CD4-positive, CD25-positive, alpha-beta regulatory T cell (primary cell): ENCODE measurements around the gene RIN3. TPM values are rescaled to one million over a fixed set of nuclear protein-coding genes. Genes with fewer than 3 reads are reported as not detected.
A peak's percentile ranks its signal among the peaks of the same experiment; 100 is the strongest.

Experiments used
- ATAC-seq, 2 donors: fragments of 150-1000 bp; cut with Tn5 transposase; one replicate each; pipeline ENCODE4 v1.10.0; 2021; ENCODE audit warnings: low read depth in 2 of 2, moderate number of reproducible peaks in 2 of 2, moderate library complexity in 1 of 2
- DNase-seq, 3 donors: peaks; one replicate each; pipeline versions ENCODE4 v3.0.0 to v3.0.0-alpha.2; 2012 to 2022; ENCODE audit warnings: mixed read lengths in 1 of 3
- H3K27ac ChIP-seq: one replicate; pipeline ENCODE4 v1.7.0; 2013; ENCODE audit warnings: mild to moderate bottlenecking, low read length; ENCODE audit not compliant: insufficient read depth, poor library complexity, severe bottlenecking
- H3K27me3 ChIP-seq: one replicate; pipeline ENCODE4 v1.7.0; 2013; ENCODE audit warnings: low read length; ENCODE audit not compliant: control insufficient read depth, insufficient read depth
- H3K36me3 ChIP-seq: one replicate; pipeline ENCODE4 v1.7.0; 2013; ENCODE audit warnings: mild to moderate bottlenecking, low read length, moderate library complexity; ENCODE audit not compliant: control insufficient read depth, insufficient read depth
- H3K4me1 ChIP-seq: 2 replicates; pipeline ENCODE4 v1.7.0; 2013; ENCODE audit warnings: mild to moderate bottlenecking, low read length; ENCODE audit not compliant: insufficient read depth, control insufficient read depth, poor library complexity, severe bottlenecking
- H3K4me3 ChIP-seq: one replicate; pipeline ENCODE4 v1.7.0; 2013; ENCODE audit warnings: low read depth, mild to moderate bottlenecking, low read length, moderate library complexity
- H3K9me3 ChIP-seq, 2 experiments: 1 replicate in 1 of 2; 2 replicates in 1 of 2; pipeline ENCODE4 v1.7.0; 2013; ENCODE audit warnings: low read length in 2 of 2, mild to moderate bottlenecking in 1 of 2, moderate library complexity in 1 of 2; ENCODE audit not compliant: control insufficient read depth in 2 of 2
- H3K27ac Mint-ChIP-seq, 3 donors: one replicate each; pipeline ENCODE4 v1.8.0; 2020 to 2022; ENCODE audit warnings: mild to moderate bottlenecking in 3 of 3, mixed read lengths in 3 of 3, moderate library complexity in 2 of 3
- H3K27me3 Mint-ChIP-seq: one replicate; pipeline ENCODE4 v1.8.0; 2022; ENCODE audit warnings: mild to moderate bottlenecking, mixed read lengths
- H3K36me3 Mint-ChIP-seq: one replicate; pipeline ENCODE4 v1.8.0; 2020; ENCODE audit warnings: mixed read lengths
- H3K4me1 Mint-ChIP-seq, 4 donors: one replicate each; pipeline ENCODE4 v1.8.0; 2020 to 2022; ENCODE audit warnings: mixed read lengths in 4 of 4, mild to moderate bottlenecking in 1 of 4
- H3K4me3 Mint-ChIP-seq, 4 donors: one replicate each; pipeline ENCODE4 v1.8.0; 2020 to 2022; ENCODE audit warnings: mild to moderate bottlenecking in 4 of 4, mixed read lengths in 4 of 4, moderate library complexity in 3 of 4
- H3K9me3 Mint-ChIP-seq, 7 donors: one replicate each; pipeline ENCODE4 v1.8.0; 2020 to 2022; ENCODE audit warnings: mixed read lengths in 7 of 7, mild to moderate bottlenecking in 3 of 7, moderate library complexity in 2 of 7
- polyA plus RNA-seq, 4 donors: library from polyadenylated mRNA; unstranded; fragments of 300-500 nt; fragmentation: Illumina TruSeq; gene quantifications; one replicate each; pipeline ENCODE4 v1.2.3, GENCODE V29; 2021
- total RNA-seq: library from RNA; stranded (reverse); gene quantifications from one replicate; pipeline ENCODE4 v1.2.3, GENCODE V29; 2022

RIN3 gene
- total and polyA plus RNA-seq, 5 donors from 2014 or later = 21.0 to 120 (median 25.0) TPM

DNA sequence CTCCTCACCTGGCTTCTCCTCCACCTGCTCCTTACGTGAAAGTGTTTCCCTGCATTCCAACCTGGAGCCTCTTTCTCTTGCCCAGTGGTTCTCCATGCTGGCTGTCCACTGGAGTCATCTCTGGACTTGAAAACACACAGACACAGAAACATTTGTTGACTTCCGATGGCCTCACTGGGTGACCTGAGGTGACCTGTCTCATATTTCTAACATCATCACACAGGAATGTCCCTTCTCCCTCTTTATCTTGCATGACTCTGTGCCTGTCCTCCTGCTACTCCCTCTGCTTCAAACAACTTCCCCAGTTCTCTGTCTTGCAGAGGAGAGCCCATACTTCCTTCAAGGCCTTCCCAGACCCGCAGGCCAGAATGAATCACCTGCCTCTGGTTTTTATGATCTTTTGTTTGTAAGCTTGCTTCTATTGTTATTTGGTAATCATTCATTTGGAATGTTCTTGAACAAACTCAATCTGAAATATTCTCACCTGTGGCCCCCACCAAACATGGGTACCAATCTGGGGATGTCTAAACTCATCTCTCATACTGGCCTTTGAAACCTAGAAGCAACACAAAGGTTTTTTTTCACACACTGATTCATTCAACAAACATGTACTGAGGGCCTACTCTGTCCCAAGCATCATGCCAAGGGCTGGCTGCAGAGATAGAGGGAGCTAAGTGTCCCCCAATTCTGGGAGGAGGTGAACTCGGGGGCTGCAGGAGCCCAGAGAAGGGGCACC lies 9.7 kb upstream of the RIN3 start:
- Histone ChIP-seq H3K4me3 (no peak overlapping the region), H3K27ac (no peak overlapping the region), H3K27me3 (no peaks in the 10 kb centered on the region), H3K9me3 (no peaks in the 10 kb centered on the region), H3K4me1 (no peaks in the 10 kb centered on the region), H3K36me3 (no peaks in the 10 kb centered on the region)
- no peak overlapping the region for H3K27ac Mint-ChIP-seq
- DNase-seq (no peak), ATAC-seq (no peak)
- H3K4me1 Mint-ChIP-seq = peaks cover 0 to 4% (median 2%) of the 10 kb centered on the region in 4 donors
- no peaks in the 10 kb centered on the region for H3K9me3 Mint-ChIP-seq
- H3K27me3 Mint-ChIP-seq = peaks cover 20% of the 10 kb centered on the region
- peaks cover 3% of the 10 kb centered on the region for H3K36me3 Mint-ChIP-seq
- no peak overlapping the region for H3K4me3 Mint-ChIP-seq

DNA sequence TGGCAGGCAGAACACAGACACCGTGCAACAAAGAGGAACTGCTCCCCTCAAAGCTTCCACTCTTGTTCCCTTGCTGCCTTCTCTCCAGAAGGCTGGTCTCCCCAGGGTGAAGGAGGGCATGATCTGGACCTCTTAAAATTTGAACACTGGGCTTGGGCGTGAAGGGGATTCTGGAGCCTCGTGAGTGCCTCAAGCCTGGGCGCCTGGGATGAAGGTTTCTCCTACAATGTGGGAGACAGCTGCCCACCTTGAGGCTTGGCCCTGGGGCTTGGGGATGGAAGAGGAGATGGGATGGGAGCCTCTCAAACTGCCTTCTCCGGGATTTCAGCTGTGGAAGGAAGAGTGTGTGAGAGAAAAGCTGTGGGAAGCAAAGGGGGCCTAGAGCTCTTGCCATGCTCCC lies 7.8 kb upstream of the RIN3 start:
- Histone ChIP-seq H3K36me3 (no peaks in the 10 kb centered on the region), H3K4me3 (no peak overlapping the region), H3K9me3 (no peaks in the 10 kb centered on the region), H3K27ac (no peak overlapping the region), H3K27me3 (peaks cover 3% of the 10 kb centered on the region), H3K4me1 (no peaks in the 10 kb centered on the region)
- Mint-ChIP-seq H3K27me3 (peaks cover 22% of the 10 kb centered on the region), H3K4me1 (peaks cover 0 to 4% (median 2%) of the 10 kb centered on the region in 4 donors), H3K9me3 (no peaks in the 10 kb centered on the region), H3K36me3 (peaks cover 3% of the 10 kb centered on the region), H3K27ac (no peak overlapping the region), H3K4me3 (no peak overlapping the region)
- DNase-seq (no peak), ATAC-seq (no peak)

DNA sequence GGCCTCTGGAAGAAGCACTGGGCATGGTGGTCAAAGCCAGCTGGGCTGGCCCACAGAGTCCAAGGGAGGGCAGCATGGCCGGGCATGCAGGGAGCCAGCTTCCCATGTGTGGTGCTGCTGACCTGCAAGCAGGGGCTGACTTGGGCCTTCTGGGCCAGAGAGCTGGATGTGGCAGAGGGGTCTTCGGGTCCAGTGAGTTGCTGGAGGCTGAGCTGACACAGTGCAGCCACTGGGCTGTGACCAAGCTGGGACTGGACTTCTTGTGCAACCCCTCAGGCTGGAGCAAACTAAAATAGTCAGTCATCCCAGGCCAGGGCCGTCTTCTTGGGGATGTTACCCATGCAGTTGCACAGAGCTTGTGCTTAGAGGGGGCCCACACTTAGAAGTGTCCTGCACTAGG lies 7.3 kb upstream of the RIN3 start:
- Mint-ChIP-seq H3K4me1 (peaks cover 0 to 4% (median 2%) of the 10 kb centered on the region in 4 donors), H3K27ac (no peak overlapping the region), H3K9me3 (no peaks in the 10 kb centered on the region), H3K36me3 (peaks cover 3% of the 10 kb centered on the region), H3K27me3 (peaks cover 26% of the 10 kb centered on the region), H3K4me3 (no peak overlapping the region)
- H3K36me3 ChIP-seq = no peaks in the 10 kb centered on the region
- H3K27me3 ChIP-seq = peaks cover 3% of the 10 kb centered on the region
- no peak overlapping the region for H3K27ac ChIP-seq
- no peaks in the 10 kb centered on the region for H3K4me1 ChIP-seq
- no peaks in the 10 kb centered on the region for H3K9me3 ChIP-seq
- no peak for ATAC-seq
- DNase-seq = no peak
- H3K4me3 ChIP-seq = no peak overlapping the region

DNA sequence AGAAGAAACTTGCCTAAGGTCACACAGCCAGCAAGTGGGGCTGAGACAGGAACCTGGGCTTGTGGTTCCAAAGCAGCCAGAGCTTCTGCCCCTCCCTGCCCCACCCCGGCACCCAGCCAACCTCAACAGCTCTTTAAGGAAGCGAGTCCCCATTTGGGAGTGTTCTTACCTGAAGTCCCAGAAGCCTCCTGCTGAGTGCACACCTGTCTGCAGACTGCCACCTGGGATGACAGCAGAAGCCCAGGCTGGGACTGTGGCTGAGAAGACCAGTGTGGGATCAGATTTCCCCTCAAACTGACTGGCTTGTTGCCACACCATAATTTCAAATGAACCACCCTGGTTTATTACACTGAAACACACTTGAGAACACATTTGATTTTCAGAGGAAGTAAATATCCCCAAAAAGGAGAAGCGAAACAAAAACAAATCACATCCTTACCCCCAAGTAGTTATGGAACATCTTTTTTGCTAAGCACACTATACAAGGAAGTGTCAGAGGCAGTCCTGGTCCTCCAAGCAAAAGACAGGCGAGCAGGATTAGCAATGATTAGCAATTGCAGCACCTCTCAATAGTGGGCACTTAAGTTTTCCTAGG lies 6.3 kb upstream of the RIN3 start:
- H3K27ac Mint-ChIP-seq = no peak overlapping the region
- H3K27me3 Mint-ChIP-seq = peaks cover 30% of the 10 kb centered on the region
- H3K4me1 Mint-ChIP-seq = peaks cover 0 to 6% (median 4%) of the 10 kb centered on the region in 4 donors
- Histone ChIP-seq H3K27ac (no peak overlapping the region), H3K4me1 (no peaks in the 10 kb centered on the region), H3K36me3 (no peaks in the 10 kb centered on the region), H3K4me3 (no peak overlapping the region), H3K27me3 (peaks cover 3% of the 10 kb centered on the region), H3K9me3 (no peaks in the 10 kb centered on the region)
- no peak overlapping the region for H3K4me3 Mint-ChIP-seq
- DNase-seq = peak in 1 of 3 donors; percentile 36
- peaks cover 3% of the 10 kb centered on the region for H3K36me3 Mint-ChIP-seq
- H3K9me3 Mint-ChIP-seq = no peaks in the 10 kb centered on the region
- peak in 1 of 2 donors; percentile 28 for ATAC-seq

DNA sequence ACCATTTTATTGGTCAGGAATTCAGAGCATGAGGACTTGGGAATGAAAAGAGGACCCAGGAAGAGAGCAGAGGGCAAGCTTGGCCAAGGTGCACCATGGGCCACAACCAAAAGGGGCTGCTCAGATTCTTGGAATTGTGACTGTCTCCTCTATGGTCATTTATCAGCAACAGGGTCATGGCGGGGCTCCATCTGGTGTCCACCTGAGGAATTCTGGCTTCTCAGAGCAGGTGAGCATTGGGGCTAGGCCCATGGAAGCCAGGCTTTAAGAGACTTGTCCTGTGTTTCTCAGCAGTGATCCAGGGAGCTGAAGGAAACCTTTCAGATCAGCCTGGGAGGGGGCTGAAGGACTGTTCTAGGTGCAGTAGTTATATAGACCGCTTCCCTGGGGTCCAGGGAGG lies 2.6 kb upstream of the RIN3 start:
- DNase-seq = no peak
- Histone ChIP-seq H3K27ac (no peak overlapping the region), H3K9me3 (no peaks in the 10 kb centered on the region), H3K36me3 (no peaks in the 10 kb centered on the region), H3K4me3 (no peak overlapping the region), H3K27me3 (peaks cover 3% of the 10 kb centered on the region), H3K4me1 (peaks cover 15% of the 10 kb centered on the region)
- H3K27me3 Mint-ChIP-seq = peaks cover 25% of the 10 kb centered on the region
- no peak for ATAC-seq
- H3K9me3 Mint-ChIP-seq = no peaks in the 10 kb centered on the region
- peak overlapping the region in 1 of 4 donors; percentile 85 for H3K4me3 Mint-ChIP-seq
- H3K4me1 Mint-ChIP-seq = peaks cover 0 to 13% (median 3%) of the 10 kb centered on the region in 4 donors
- no peaks in the 10 kb centered on the region for H3K36me3 Mint-ChIP-seq
- H3K27ac Mint-ChIP-seq = no peak overlapping the region

DNA sequence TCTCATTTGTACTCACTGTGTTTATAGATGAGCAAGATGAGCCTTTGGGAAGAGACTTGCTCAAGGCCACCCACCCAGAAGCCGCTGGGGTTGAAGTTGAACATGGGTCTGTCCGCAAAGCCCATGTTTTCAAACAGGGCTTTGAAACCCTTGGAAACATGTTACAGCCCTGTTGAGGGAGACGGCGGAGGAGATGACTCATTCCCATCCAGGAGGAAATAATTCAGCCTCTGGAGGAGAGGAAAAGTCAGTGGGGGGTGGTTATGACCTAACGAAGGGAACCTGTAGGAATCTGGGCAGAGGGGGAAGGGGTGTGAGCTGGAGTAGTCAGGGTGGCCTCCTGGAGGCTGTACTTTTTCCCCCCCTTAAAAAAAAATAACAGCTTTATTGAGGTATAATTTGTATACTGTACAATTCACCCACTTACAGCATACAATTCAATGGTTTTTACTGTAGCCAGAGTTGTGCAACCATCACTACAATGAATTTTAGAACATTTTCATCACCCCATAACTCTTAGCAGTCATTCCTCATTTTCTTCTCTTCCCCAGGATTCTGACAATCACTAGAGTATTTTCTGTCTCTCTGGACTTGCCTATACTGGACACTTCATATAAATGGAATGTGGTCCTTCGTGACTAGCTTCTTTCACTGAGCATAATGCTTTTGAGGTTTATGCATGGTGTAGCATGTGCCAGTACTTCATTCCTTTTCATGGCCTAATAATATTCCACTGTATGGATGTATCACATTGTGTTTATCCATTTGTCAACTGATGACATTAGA lies 1.9 kb upstream of the RIN3 start:
- H3K36me3 Mint-ChIP-seq = no peaks in the 10 kb centered on the region
- peaks cover 15% of the 10 kb centered on the region for H3K4me1 ChIP-seq

DNA sequence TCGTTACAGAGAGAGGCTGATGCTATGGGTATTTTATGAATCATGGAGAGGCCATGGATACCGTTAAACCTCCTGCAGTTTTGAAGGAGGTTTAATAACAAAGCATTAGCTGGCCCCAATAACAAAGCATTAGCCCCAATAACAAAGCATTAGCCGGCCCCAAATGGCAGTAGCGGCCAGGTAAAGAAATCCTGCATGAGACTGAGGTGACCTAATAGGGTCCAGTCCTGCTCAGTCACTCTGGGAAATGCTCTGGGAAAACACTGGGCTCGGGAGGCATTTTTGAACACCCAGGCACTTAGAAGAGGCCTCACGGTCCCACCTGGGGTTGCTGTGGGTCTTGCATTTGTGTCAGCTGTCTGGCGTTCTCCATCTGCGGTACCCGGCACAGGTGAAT lies 776 bp upstream of the RIN3 start:
- Mint-ChIP-seq H3K36me3 (no peaks in the 10 kb centered on the region), H3K27ac (no peak overlapping the region), H3K4me3 (peak overlapping the region; percentile 17 to 85 (median 70)), H3K9me3 (no peaks in the 10 kb centered on the region), H3K27me3 (peaks cover 25% of the 10 kb centered on the region), H3K4me1 (peaks cover 6 to 23% (median 8%) of the 10 kb centered on the region in 4 donors)
- Histone ChIP-seq H3K36me3 (no peaks in the 10 kb centered on the region), H3K9me3 (no peaks in the 10 kb centered on the region), H3K4me3 (no peak overlapping the region), H3K27ac (no peak overlapping the region), H3K27me3 (peaks cover 3% of the 10 kb centered on the region), H3K4me1 (peaks cover 15% of the 10 kb centered on the region)
- DNase-seq = no peak
- ATAC-seq = no peak

More for the DNA sequence above, 1.9 kb upstream of the RIN3 start:
- H3K36me3 ChIP-seq = no peaks in the 10 kb centered on the region
- H3K27ac ChIP-seq = no peak overlapping the region
- Mint-ChIP-seq H3K9me3 (no peaks in the 10 kb centered on the region), H3K4me1 (peaks cover 0 to 14% (median 3%) of the 10 kb centered on the region in 4 donors), H3K4me3 (peak overlapping the region in 1 of 4 donors; percentile 85), H3K27me3 (peaks cover 25% of the 10 kb centered on the region), H3K27ac (no peak overlapping the region)
- ATAC-seq (no peak), DNase-seq (no peak)
- no peaks in the 10 kb centered on the region for H3K9me3 ChIP-seq
- H3K27me3 ChIP-seq = peaks cover 3% of the 10 kb centered on the region
- H3K4me3 ChIP-seq = no peak overlapping the region
